CD8-positive, alpha-beta memory T cell (primary cell): ENCODE results near the gene C10orf53. TPM values are rescaled to one million over a fixed set of nuclear protein-coding genes. Genes with fewer than 3 reads are reported as not detected.
A peak's percentile ranks its signal among the peaks of the same experiment; 100 is the strongest.
"Not testable (repeated sequence)": the region's sequence is repeated elsewhere in the genome, so short reads cannot be mapped to it uniquely, and the experiment has no call there.

Source experiments
- CTCF ChIA-PET: fragments of 350-600 bp; sonication (Branson Sonifier 250); formaldehyde crosslinking; loops from one replicate; lab custom pipeline; 2021; ENCODE audit warnings: antibody characterized with exemption; lab: Charles Lee
- POLR2A ChIA-PET: fragments of 350-600 bp; sonication (Branson Sonifier 250); formaldehyde crosslinking; loops from one replicate; lab custom pipeline; 2021; ENCODE audit warnings: antibody characterized with exemption; lab: Charles Lee
- DNase-seq, 5 donors: peaks; one replicate each; pipeline versions ENCODE4 v3.0.0 to v3.0.0-alpha.2; 2020 to 2022; ENCODE audit warnings: mixed read lengths in 1 of 5
- H3K27ac ChIP-seq: one replicate; pipeline ENCODE4 v1.7.0; 2013; ENCODE audit warnings: low read depth, mild to moderate bottlenecking, low read length, moderate library complexity
- H3K27me3 ChIP-seq: 2 replicates; pipeline ENCODE4 v1.7.0; 2013; ENCODE audit warnings: low read length, mild to moderate bottlenecking; ENCODE audit not compliant: insufficient read depth, poor library complexity, severe bottlenecking
- H3K36me3 ChIP-seq: 2 replicates; pipeline ENCODE4 v1.7.0; 2013; ENCODE audit warnings: mild to moderate bottlenecking, low read length, moderate library complexity; ENCODE audit not compliant: insufficient read depth
- H3K4me1 ChIP-seq: 2 replicates; pipeline ENCODE4 v1.7.0; 2013; ENCODE audit warnings: mild to moderate bottlenecking, low read length, moderate library complexity; ENCODE audit not compliant: insufficient read depth
- H3K4me3 ChIP-seq: 2 replicates; pipeline ENCODE4 v1.7.0; 2013; ENCODE audit warnings: mild to moderate bottlenecking, low read length
- H3K9me3 ChIP-seq: 2 replicates; pipeline ENCODE4 v1.7.0; 2013; ENCODE audit warnings: mild to moderate bottlenecking, low read length
- H3K27ac Mint-ChIP-seq, 8 donors: one replicate each; pipeline ENCODE4 v1.8.0; 2020 to 2021; ENCODE audit warnings: mixed read lengths in 8 of 8, mild to moderate bottlenecking in 6 of 8, inconsistent platforms in 3 of 8, moderate library complexity in 3 of 8
- H3K27me3 Mint-ChIP-seq, 2 donors: one replicate each; pipeline ENCODE4 v1.8.0; 2020 to 2021; ENCODE audit warnings: mixed read lengths in 2 of 2, mild to moderate bottlenecking in 1 of 2, moderate library complexity in 1 of 2
- H3K36me3 Mint-ChIP-seq, 3 donors: one replicate each; pipeline ENCODE4 v1.8.0; 2020 to 2021; ENCODE audit warnings: mixed read lengths in 3 of 3, inconsistent platforms in 1 of 3, mild to moderate bottlenecking in 1 of 3
- H3K4me1 Mint-ChIP-seq, 3 donors: one replicate each; pipeline ENCODE4 v1.8.0; 2020 to 2021; ENCODE audit warnings: mixed read lengths in 3 of 3, inconsistent platforms in 1 of 3, mild to moderate bottlenecking in 1 of 3
- H3K4me3 Mint-ChIP-seq, 7 donors: one replicate each; pipeline ENCODE4 v1.8.0; 2020 to 2021; ENCODE audit warnings: mixed read lengths in 7 of 7, mild to moderate bottlenecking in 6 of 7, moderate library complexity in 4 of 7, inconsistent platforms in 2 of 7
- H3K9me3 Mint-ChIP-seq, 5 donors: one replicate each; pipeline ENCODE4 v1.8.0; 2020 to 2022; ENCODE audit warnings: mixed read lengths in 5 of 5, mild to moderate bottlenecking in 3 of 5, moderate library complexity in 2 of 5, inconsistent platforms in 1 of 5
- polyA plus RNA-seq: library from polyadenylated mRNA; unstranded; fragments of 300-500 nt; fragmentation: Illumina TruSeq; gene quantifications from one replicate; pipeline ENCODE4 v1.2.3, GENCODE V29; 2021
- total RNA-seq, 2 experiments: library from RNA; stranded (reverse); gene quantifications; one replicate each; pipeline ENCODE4 v1.2.3, GENCODE V29; 2021

C10orf53 gene
- total and polyA plus RNA-seq, 3 experiments from 2014 or later = not detected

- Histone ChIP-seq H3K27me3 (no peaks in the 10 kb centered on the region), H3K4me1 (no peaks in the 10 kb centered on the region), H3K4me3 (no peak overlapping the region), H3K27ac (no peak overlapping the region), H3K36me3 (no peaks in the 10 kb centered on the region), H3K9me3 (no peaks in the 10 kb centered on the region)
- H3K9me3 Mint-ChIP-seq = peaks cover 0 to 2% (median 0%) of the 10 kb centered on the region in 5 donors
- H3K27ac Mint-ChIP-seq = no peak overlapping the region
- H3K36me3 Mint-ChIP-seq = no peaks in the 10 kb centered on the region
- H3K4me3 Mint-ChIP-seq = no peak overlapping the region
- CTCF ChIA-PET = no interaction called here
- H3K4me1 Mint-ChIP-seq = no peaks in the 10 kb centered on the region
- POLR2A ChIA-PET = no interaction called here
- H3K27me3 Mint-ChIP-seq = peaks cover 8 to 39% of the 10 kb centered on the region in 2 donors
- no peak for DNase-seq
Measured at GRCh38 chr10:49700211-49700610, 20.8 kb downstream of the C10orf53 start.

GRCh38 chr10:49700997-49701396, 21.5 kb downstream of the C10orf53 start:
- H3K4me3 ChIP-seq = no peak overlapping the region
- ChIA-PET CTCF (no interaction called here), POLR2A (no interaction called here)
- no peaks in the 10 kb centered on the region for H3K27me3 ChIP-seq
- H3K27ac ChIP-seq = no peak overlapping the region
- no peaks in the 10 kb centered on the region for H3K36me3 ChIP-seq
- no peak overlapping the region for H3K4me3 Mint-ChIP-seq
- no peaks in the 10 kb centered on the region for H3K9me3 ChIP-seq
- no peaks in the 10 kb centered on the region for H3K4me1 ChIP-seq
- H3K9me3 Mint-ChIP-seq = peaks cover 0 to 2% (median 0%) of the 10 kb centered on the region in 5 donors
- no peak for DNase-seq
- H3K36me3 Mint-ChIP-seq = no peaks in the 10 kb centered on the region
- no peaks in the 10 kb centered on the region for H3K4me1 Mint-ChIP-seq
- no peak overlapping the region for H3K27ac Mint-ChIP-seq
- H3K27me3 Mint-ChIP-seq = peaks cover 8 to 38% of the 10 kb centered on the region in 2 donors

GRCh38 chr10:49707585-49707984, 28.1 kb downstream of the C10orf53 start:
- no peak for DNase-seq
- Mint-ChIP-seq H3K36me3 (no peaks in the 10 kb centered on the region), H3K27ac (no peak overlapping the region), H3K9me3 (no peaks in the 10 kb centered on the region), H3K27me3 (peaks cover 11 to 17% of the 10 kb centered on the region in 2 donors), H3K4me1 (no peaks in the 10 kb centered on the region), H3K4me3 (no peak overlapping the region)
- Histone ChIP-seq H3K4me3 (no peak overlapping the region), H3K4me1 (no peaks in the 10 kb centered on the region), H3K27me3 (no peaks in the 10 kb centered on the region), H3K36me3 (no peaks in the 10 kb centered on the region), H3K27ac (no peak overlapping the region), H3K9me3 (no peaks in the 10 kb centered on the region)
- ChIA-PET POLR2A (no interaction called here), CTCF (no interaction called here)

- Mint-ChIP-seq H3K36me3 (no peaks in the 10 kb centered on the region), H3K27ac (no peak overlapping the region), H3K4me1 (no peaks in the 10 kb centered on the region), H3K4me3 (no peak overlapping the region), H3K27me3 (peaks cover 12 to 18% of the 10 kb centered on the region in 2 donors), H3K9me3 (no peaks in the 10 kb centered on the region)
- no peaks in the 10 kb centered on the region for H3K36me3 ChIP-seq
- H3K4me3 ChIP-seq = no peak overlapping the region
- H3K9me3 ChIP-seq = no peaks in the 10 kb centered on the region
- no peak overlapping the region for H3K27ac ChIP-seq
- CTCF ChIA-PET = no interaction called here
- no peaks in the 10 kb centered on the region for H3K27me3 ChIP-seq
- H3K4me1 ChIP-seq = no peaks in the 10 kb centered on the region
- POLR2A ChIA-PET = no interaction called here
- no peak for DNase-seq
Measured at GRCh38 chr10:49709934-49710333, 30.5 kb downstream of the C10orf53 start.

- no peak for DNase-seq
- ChIA-PET POLR2A (no interaction called here), CTCF (no interaction called here)
- H3K27me3 Mint-ChIP-seq = peaks cover 12 to 18% of the 10 kb centered on the region in 2 donors
- no peaks in the 10 kb centered on the region for H3K4me1 Mint-ChIP-seq
- no peak overlapping the region for H3K27ac Mint-ChIP-seq
- no peak overlapping the region for H3K27ac ChIP-seq
- H3K36me3 ChIP-seq = no peaks in the 10 kb centered on the region
- no peak overlapping the region for H3K4me3 Mint-ChIP-seq
- no peak overlapping the region for H3K4me3 ChIP-seq
- no peaks in the 10 kb centered on the region for H3K9me3 ChIP-seq
- H3K9me3 Mint-ChIP-seq = peaks cover 0 to under 1% (median 0%) of the 10 kb centered on the region in 5 donors
- H3K36me3 Mint-ChIP-seq = no peaks in the 10 kb centered on the region
- H3K27me3 ChIP-seq = no peaks in the 10 kb centered on the region
- no peaks in the 10 kb centered on the region for H3K4me1 ChIP-seq
Measured at GRCh38 chr10:49710966-49711365, 31.5 kb downstream of the C10orf53 start.

- CTCF ChIA-PET = no interaction called here
- Mint-ChIP-seq H3K4me1 (no peaks in the 10 kb centered on the region), H3K4me3 (no peak overlapping the region), H3K9me3 (peaks cover 0 to 4% (median 0%) of the 10 kb centered on the region in 5 donors), H3K36me3 (no peaks in the 10 kb centered on the region), H3K27me3 (peaks cover 12 to 18% of the 10 kb centered on the region in 2 donors), H3K27ac (no peak overlapping the region)
- Histone ChIP-seq H3K9me3 (no peaks in the 10 kb centered on the region), H3K4me3 (no peak overlapping the region), H3K27me3 (no peaks in the 10 kb centered on the region), H3K4me1 (no peaks in the 10 kb centered on the region), H3K27ac (no peak overlapping the region), H3K36me3 (no peaks in the 10 kb centered on the region)
- DNase-seq = no peak
- POLR2A ChIA-PET = no interaction called here
Measured at GRCh38 chr10:49711481-49711880, 32.0 kb downstream of the C10orf53 start.

GRCh38 chr10:49713266-49713665, 33.8 kb downstream of the C10orf53 start:
- Histone ChIP-seq H3K27ac (no peak overlapping the region), H3K4me3 (no peak overlapping the region), H3K9me3 (no peaks in the 10 kb centered on the region), H3K36me3 (no peaks in the 10 kb centered on the region), H3K4me1 (no peaks in the 10 kb centered on the region), H3K27me3 (no peaks in the 10 kb centered on the region)
- H3K4me3 Mint-ChIP-seq = no peak overlapping the region
- H3K27me3 Mint-ChIP-seq = peaks cover 12 to 18% of the 10 kb centered on the region in 2 donors
- CTCF ChIA-PET = no interaction called here
- peaks cover 0 to 6% (median 0%) of the 10 kb centered on the region in 5 donors for H3K9me3 Mint-ChIP-seq
- DNase-seq = no peak
- H3K27ac Mint-ChIP-seq = peak overlapping the region in 1 of 8 donors; percentile 18
- POLR2A ChIA-PET = no interaction called here
- H3K36me3 Mint-ChIP-seq = no peaks in the 10 kb centered on the region
- H3K4me1 Mint-ChIP-seq = no peaks in the 10 kb centered on the region

GRCh38 chr10:49715157-49715556, 35.7 kb downstream of the C10orf53 start:
- Mint-ChIP-seq H3K9me3 (peaks cover 0 to 10% (median 0%) of the 10 kb centered on the region in 5 donors), H3K27me3 (peaks cover 6 to 11% of the 10 kb centered on the region in 2 donors)
- CTCF ChIA-PET, H3K9me3 ChIP-seq, H3K4me3 ChIP-seq, H3K4me3 Mint-ChIP-seq, DNase-seq, H3K4me1 Mint-ChIP-seq, H3K27me3 ChIP-seq, H3K27ac Mint-ChIP-seq, POLR2A ChIA-PET, H3K27ac ChIP-seq, H3K36me3 Mint-ChIP-seq, H3K4me1 ChIP-seq, H3K36me3 ChIP-seq: not testable (repeated sequence)

GRCh38 chr10:49726593-49726992, 47.1 kb downstream of the C10orf53 start:
- peaks cover 3 to 6% of the 10 kb centered on the region in 2 donors for H3K27me3 Mint-ChIP-seq
- H3K4me1 Mint-ChIP-seq = no peaks in the 10 kb centered on the region
- no peaks in the 10 kb centered on the region for H3K36me3 ChIP-seq

More at GRCh38 chr10:49726593-49726992, 47.1 kb downstream of the C10orf53 start:
- H3K36me3 Mint-ChIP-seq = no peaks in the 10 kb centered on the region
- no peak for DNase-seq
- no peaks in the 10 kb centered on the region for H3K4me1 ChIP-seq
- H3K27ac ChIP-seq = no peak overlapping the region
- H3K9me3 Mint-ChIP-seq = peaks cover 12 to 29% (median 20%) of the 10 kb centered on the region in 5 donors
- no peak overlapping the region for H3K4me3 ChIP-seq
- no peaks in the 10 kb centered on the region for H3K9me3 ChIP-seq
- H3K27me3 ChIP-seq = no peaks in the 10 kb centered on the region
- no peak overlapping the region for H3K27ac Mint-ChIP-seq
- no peak overlapping the region for H3K4me3 Mint-ChIP-seq
- ChIA-PET POLR2A (no interaction called here), CTCF (no interaction called here)
